Karpas-422 (cell line): ENCODE data around the gene CACNA1E. TPM values are rescaled to one million over a fixed set of nuclear protein-coding genes. Genes with fewer than 3 reads are reported as not detected.

Source experiments
- DNase-seq: peaks from one replicate; pipeline ENCODE4 v3.0.0-alpha.2; 2015
- H2AFZ ChIP-seq: fragments of 200-600 bp; sonication (generic); 2 replicates; pipeline ENCODE4 v1.6.1; 2014; ENCODE audit warnings: antibody characterized with exemption, low read length, mixed read lengths
- H3K27ac ChIP-seq: fragments of 200-600 bp; sonication (generic); 2 replicates; pipeline ENCODE4 v1.5.1; 2014; ENCODE audit warnings: mild to moderate bottlenecking, low read length, moderate library complexity
- H3K27me3 ChIP-seq: fragments of 200-600 bp; sonication (generic); 2 replicates; pipeline ENCODE4 v1.6.1; 2014; ENCODE audit warnings: low read length, mixed read lengths
- H3K36me3 ChIP-seq: fragments of 200-600 bp; sonication (generic); 2 replicates; pipeline ENCODE4 v1.6.1; 2014; ENCODE audit warnings: low read length, mixed read lengths; ENCODE audit not compliant: insufficient read depth
- H3K4me1 ChIP-seq: fragments of 200-600 bp; sonication (generic); 2 replicates; pipeline ENCODE4 v1.6.1; 2014; ENCODE audit warnings: mild to moderate bottlenecking, low read length, mixed read lengths
- H3K4me2 ChIP-seq: fragments of 200-600 bp; sonication (generic); 2 replicates; pipeline ENCODE4 v1.6.1; 2014; ENCODE audit warnings: low read length, low read depth, mild to moderate bottlenecking; ENCODE audit not compliant: poor library complexity, severe bottlenecking
- H3K4me3 ChIP-seq: fragments of 200-600 bp; sonication (generic); 2 replicates; pipeline ENCODE4 v1.5.1; 2014; ENCODE audit warnings: mild to moderate bottlenecking, antibody characterized with exemption, low read length, mixed read lengths
- H3K79me2 ChIP-seq: fragments of 200-600 bp; sonication (generic); 2 replicates; pipeline ENCODE4 v1.6.1; 2014; ENCODE audit warnings: mild to moderate bottlenecking, low read length, mixed read lengths
- H3K9ac ChIP-seq: fragments of 200-600 bp; sonication (generic); 2 replicates; pipeline ENCODE4 v1.6.0; 2014; ENCODE audit warnings: low read length
- H3K9me2 ChIP-seq: fragments of 200-600 bp; sonication (generic), shearing (Covaris generic); replicated peaks from 2 replicates; pipeline ENCODE4 v1.6.0; 2014; ENCODE audit warnings: mild to moderate bottlenecking, low read length, moderate library complexity; ENCODE audit not compliant: insufficient read depth
- H3K9me3 ChIP-seq: fragments of 300-700, 200-600 bp; sonication (generic); 2 replicates; pipeline ENCODE4 v1.6.1; 2014; ENCODE audit warnings: low read length, mixed read lengths
- H4K20me1 ChIP-seq: fragments of 200-600 bp; sonication (generic); 2 replicates; pipeline ENCODE4 v1.6.1; 2014; ENCODE audit warnings: mild to moderate bottlenecking, antibody characterized with exemption, low read length, low read depth; ENCODE audit not compliant: insufficient read depth
- total RNA-seq: library from RNA; depleted of rRNA; stranded (reverse); fragments of >200 nt; shearing (Covaris generic); gene quantifications from 2 replicates; pipeline ENCODE4 v1.2.3, GENCODE V29; 2014; ENCODE audit warnings: low replicate concordance; rRNA removed

Gene CACNA1E
- total RNA-seq = 0.07 TPM in 1 of 2 replicates, not detected in the other

DNA sequence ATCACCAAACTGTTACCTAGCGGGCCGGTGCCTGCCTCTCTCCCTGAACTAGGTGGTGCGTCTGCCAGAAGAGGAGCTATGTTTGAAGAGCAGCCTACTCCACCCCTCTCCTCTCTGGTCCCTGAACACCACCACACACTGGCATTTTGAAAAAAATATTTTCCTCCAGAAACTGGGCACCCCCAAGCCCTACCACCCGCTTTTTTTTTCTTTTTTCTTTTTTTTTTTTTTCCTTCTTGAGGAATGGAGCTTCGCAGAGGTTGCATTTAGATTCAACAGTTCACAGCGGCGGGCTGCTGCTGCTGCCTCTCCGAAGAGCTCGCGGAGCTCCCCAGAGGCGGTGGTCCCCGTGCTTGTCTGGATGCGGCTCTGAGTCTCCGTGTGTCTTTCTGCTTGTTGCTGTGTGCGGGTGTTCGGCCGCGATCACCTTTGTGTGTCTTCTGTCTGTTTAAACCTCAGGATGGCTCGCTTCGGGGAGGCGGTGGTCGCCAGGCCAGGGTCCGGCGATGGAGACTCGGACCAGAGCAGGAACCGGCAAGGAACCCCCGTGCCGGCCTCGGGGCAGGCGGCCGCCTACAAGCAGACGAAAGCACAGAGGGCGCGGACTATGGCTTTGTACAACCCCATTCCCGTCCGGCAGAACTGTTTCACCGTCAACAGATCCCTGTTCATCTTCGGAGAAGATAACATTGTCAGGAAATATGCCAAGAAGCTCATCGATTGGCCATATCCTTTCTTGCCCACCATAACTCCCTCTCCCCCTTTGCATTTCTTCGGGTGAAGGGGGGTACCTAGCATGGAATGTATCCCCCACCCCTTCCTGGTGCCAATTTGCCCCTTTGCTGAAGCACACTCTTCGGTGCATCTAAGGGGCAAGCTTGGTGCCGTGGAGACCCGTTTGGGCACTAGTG, at the start of gene CACNA1E:
Gene CACNA1E, plus strand, starts transcription at position 233 of the 911 bp plus-strand sequence. Its CDS starts 228 bp downstream, at position 461.
- H3K36me3 ChIP-seq = no peaks in the 10 kb centered on the region
- no peak within 1 kb of the TSS for H3K27ac ChIP-seq
- H3K4me3 ChIP-seq = no peak within 1 kb of the TSS
- no peak within 1 kb of the TSS for H3K4me2 ChIP-seq
- H3K9ac ChIP-seq = no peak within 1 kb of the TSS
- H3K9me2 ChIP-seq = no peaks in the 10 kb centered on the region
- no peaks in the 10 kb centered on the region for H3K4me1 ChIP-seq
- H4K20me1 ChIP-seq = no peaks in the 10 kb centered on the region
- no peaks in the 10 kb centered on the region for H3K9me3 ChIP-seq
- H3K27me3 ChIP-seq = no peaks in the 10 kb centered on the region
- no peak for DNase-seq
- no peaks in the 10 kb centered on the region for H3K79me2 ChIP-seq
- no peak within 1 kb of the TSS for H2AFZ ChIP-seq

DNA sequence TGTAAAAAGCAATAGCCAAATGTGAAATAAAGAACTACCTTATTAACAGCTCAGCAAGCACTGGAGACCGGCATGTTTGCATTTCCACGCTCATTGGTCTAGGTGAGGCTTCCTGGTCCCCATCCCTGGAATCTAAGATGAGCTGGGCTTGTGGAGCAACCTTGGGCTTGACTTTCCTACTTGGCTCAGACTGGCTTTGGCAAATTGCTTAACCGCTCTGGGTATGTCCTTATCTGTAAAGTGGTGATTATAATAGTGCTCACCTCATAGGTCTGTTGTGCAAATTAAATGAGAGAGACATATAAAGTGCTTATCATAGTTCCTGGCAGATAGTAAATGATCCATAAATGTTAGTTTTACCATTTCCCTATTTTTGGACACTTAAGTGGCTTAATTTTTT, 49.4 kb upstream of the CACNA1E start:
- Histone ChIP-seq H3K27ac (no peak overlapping the region), H3K9me2 (no peaks in the 10 kb centered on the region), H3K9me3 (no peaks in the 10 kb centered on the region), H3K4me2 (no peak overlapping the region), H3K36me3 (no peaks in the 10 kb centered on the region), H4K20me1 (no peaks in the 10 kb centered on the region), H2AFZ (no peak overlapping the region), H3K27me3 (no peaks in the 10 kb centered on the region), H3K79me2 (no peaks in the 10 kb centered on the region), H3K9ac (no peak overlapping the region), H3K4me3 (no peak overlapping the region), H3K4me1 (no peaks in the 10 kb centered on the region; the same call in 1 of the 2 replicates)
- DNase-seq = no peak

DNA sequence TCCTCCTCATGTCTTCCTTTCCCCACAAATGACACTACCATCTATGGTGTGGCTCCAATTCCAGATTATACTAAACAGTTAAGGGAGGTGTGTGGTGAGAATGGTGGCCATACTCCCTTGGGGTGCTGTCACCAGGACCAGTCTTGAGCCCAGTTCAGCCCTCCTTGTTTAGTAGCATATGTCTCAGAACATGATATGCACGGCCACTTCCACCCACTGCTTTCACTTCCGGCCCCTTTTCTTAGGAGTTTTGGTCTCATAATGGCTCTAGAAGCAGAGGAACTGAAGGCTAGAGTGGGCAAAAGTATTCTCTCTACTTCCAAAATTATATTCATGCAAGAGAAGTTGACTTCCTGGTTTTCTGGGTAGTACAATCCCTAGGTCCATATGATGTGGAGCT, 45.3 kb upstream of the CACNA1E start:
- Histone ChIP-seq H3K36me3 (no peaks in the 10 kb centered on the region), H3K9ac (no peak overlapping the region), H3K27me3 (no peaks in the 10 kb centered on the region), H3K4me3 (no peak overlapping the region), H3K4me2 (no peak overlapping the region), H2AFZ (no peak overlapping the region), H3K27ac (no peak overlapping the region), H4K20me1 (no peaks in the 10 kb centered on the region), H3K79me2 (no peaks in the 10 kb centered on the region), H3K4me1 (no peaks in the 10 kb centered on the region; the same call in 1 of the 2 replicates), H3K9me3 (no peaks in the 10 kb centered on the region), H3K9me2 (no peaks in the 10 kb centered on the region)
- no peak for DNase-seq

DNA sequence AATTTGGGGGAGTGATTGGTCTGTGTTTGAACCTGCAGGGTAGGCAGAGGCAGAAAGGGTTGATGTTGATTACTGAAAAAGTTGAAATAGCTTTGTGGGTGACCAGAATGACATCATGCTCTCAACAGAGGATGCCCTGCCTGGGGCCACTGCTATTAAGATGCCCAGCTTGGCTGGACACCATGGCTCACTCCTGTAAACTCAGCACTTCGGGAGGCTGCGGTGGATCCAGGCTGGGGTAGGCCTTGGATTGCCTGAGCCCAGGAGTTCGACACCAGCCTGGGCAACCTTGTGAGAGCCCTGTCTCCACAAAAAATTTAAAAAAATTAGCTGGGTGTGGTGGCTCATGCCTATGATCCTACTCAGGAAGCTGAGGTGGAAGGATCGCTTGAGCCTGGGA, 42.8 kb upstream of the CACNA1E start:
- Histone ChIP-seq H3K27me3 (no peaks in the 10 kb centered on the region), H2AFZ (no peak overlapping the region), H3K9me2 (no peaks in the 10 kb centered on the region), H3K4me2 (no peak overlapping the region), H3K36me3 (no peaks in the 10 kb centered on the region), H4K20me1 (no peaks in the 10 kb centered on the region), H3K4me1 (no peaks in the 10 kb centered on the region; the same call in 1 of the 2 replicates), H3K9me3 (no peaks in the 10 kb centered on the region), H3K27ac (no peak overlapping the region), H3K9ac (no peak overlapping the region), H3K79me2 (no peaks in the 10 kb centered on the region), H3K4me3 (no peak overlapping the region)
- no peak for DNase-seq

DNA sequence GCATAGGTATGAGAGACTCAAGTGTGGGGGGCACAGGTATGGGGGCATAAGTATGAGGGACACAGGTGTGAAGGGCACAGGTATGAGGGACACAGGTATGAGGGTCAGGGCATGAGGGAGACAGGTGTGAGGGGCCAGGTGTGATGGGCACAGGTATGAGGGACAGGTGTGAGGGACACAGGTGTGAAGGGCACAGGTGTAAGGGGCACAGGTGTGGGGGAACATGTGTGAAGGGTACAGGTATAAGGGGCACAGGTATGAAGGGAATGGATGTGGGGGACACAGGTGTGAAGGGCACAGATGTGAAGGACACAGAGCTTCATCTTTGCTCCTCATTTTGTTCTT, 41.2 kb upstream of the CACNA1E start:
- Histone ChIP-seq H3K36me3 (no peaks in the 10 kb centered on the region), H3K27me3 (no peaks in the 10 kb centered on the region), H3K27ac (no peak overlapping the region), H3K4me1 (no peaks in the 10 kb centered on the region), H3K9me3 (no peaks in the 10 kb centered on the region), H3K9me2 (no peaks in the 10 kb centered on the region), H3K4me2 (no peak overlapping the region), H3K4me3 (no peak overlapping the region), H3K79me2 (no peaks in the 10 kb centered on the region), H3K9ac (no peak overlapping the region), H4K20me1 (no peaks in the 10 kb centered on the region), H2AFZ (no peak overlapping the region)
- no peak for DNase-seq

DNA sequence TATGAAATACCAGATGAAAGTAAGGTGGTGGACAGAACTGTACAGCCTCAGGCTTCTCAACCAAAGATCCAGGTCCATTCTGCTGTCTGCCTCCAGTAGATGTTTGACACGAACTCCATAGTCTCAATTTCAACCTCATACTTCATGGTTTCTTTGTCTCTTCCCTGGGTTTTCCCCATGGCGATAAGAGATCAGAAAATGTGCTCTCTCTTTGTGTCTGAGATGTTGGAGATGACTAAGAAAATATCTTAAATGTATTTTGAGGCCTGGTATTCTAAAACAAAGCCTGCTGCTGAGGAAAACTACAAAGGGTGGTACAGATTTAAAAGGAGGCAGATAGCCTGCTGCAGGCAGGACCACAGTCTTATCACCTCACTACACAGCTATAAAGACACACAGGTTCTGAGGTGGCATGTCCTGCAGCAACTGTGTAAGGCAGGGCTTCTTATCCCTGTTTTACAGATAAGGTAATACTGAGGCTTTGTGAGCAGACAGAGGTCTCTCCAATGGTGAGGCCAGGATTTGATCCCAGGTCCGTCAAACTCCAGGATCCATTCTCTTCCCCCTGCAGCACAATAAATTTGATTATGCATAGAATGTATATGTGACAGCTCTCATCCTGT, 40.0 kb upstream of the CACNA1E start:
- Histone ChIP-seq H3K79me2 (no peaks in the 10 kb centered on the region), H3K36me3 (no peaks in the 10 kb centered on the region), H3K27ac (no peak overlapping the region), H3K9me3 (no peaks in the 10 kb centered on the region), H3K9ac (no peak overlapping the region), H3K9me2 (no peaks in the 10 kb centered on the region), H3K4me2 (no peak overlapping the region), H3K27me3 (no peaks in the 10 kb centered on the region), H2AFZ (no peak overlapping the region), H4K20me1 (no peaks in the 10 kb centered on the region), H3K4me1 (no peaks in the 10 kb centered on the region), H3K4me3 (no peak overlapping the region)
- DNase-seq = no peak

DNA sequence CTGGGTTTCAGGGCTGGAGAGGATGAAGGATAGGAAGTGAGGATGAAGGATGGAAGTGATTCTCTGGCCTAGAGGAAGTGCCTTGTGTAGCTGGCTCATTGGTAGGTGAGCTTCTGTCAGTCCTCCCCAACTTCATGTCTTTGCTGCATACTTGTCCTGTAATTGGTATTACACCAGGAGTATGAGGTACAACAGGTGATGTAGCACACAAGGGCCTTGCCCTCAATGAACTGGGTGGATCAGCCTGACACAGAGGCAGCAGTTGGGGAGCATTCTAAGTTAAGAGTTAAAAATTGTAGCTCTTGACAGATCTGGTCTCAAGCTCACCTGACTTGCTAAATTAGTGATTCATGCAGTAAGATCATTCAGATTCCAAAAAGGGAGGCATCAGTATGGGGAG, 37.9 kb upstream of the CACNA1E start:
- no peaks in the 10 kb centered on the region for H3K4me1 ChIP-seq
- no peaks in the 10 kb centered on the region for H3K79me2 ChIP-seq
- no peaks in the 10 kb centered on the region for H3K9me3 ChIP-seq
- no peak overlapping the region for H3K4me3 ChIP-seq
- H3K9ac ChIP-seq = no peak overlapping the region
- no peak overlapping the region for H2AFZ ChIP-seq
- H3K4me2 ChIP-seq = no peak overlapping the region
- no peak overlapping the region for H3K27ac ChIP-seq
- no peaks in the 10 kb centered on the region for H3K36me3 ChIP-seq
- no peak for DNase-seq
- H3K27me3 ChIP-seq = no peaks in the 10 kb centered on the region
- H3K9me2 ChIP-seq = no peaks in the 10 kb centered on the region
- no peaks in the 10 kb centered on the region for H4K20me1 ChIP-seq

DNA sequence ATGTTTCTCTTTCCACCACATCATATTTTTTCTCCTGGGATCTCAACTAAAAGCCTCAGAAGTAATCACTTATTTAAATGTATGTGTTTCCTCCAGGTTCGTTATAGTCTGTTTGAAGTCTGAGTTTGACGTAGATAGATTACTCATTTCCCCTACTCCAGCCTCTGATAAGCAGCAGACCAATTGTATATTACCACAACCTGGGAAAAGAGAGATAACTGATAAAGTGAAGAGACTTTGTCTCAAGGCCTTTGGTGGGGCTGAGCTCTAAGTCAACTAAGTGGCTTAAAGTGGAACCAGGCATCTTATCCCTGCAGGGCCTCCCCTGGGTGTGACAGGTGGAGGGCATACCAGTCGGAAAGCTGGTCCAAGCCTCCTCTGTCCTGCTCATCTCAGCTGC, 34.9 kb upstream of the CACNA1E start:
- DNase-seq = no peak
- Histone ChIP-seq H3K36me3 (no peaks in the 10 kb centered on the region), H3K9me2 (no peaks in the 10 kb centered on the region), H3K79me2 (no peaks in the 10 kb centered on the region), H2AFZ (no peak overlapping the region), H4K20me1 (no peaks in the 10 kb centered on the region), H3K9me3 (no peaks in the 10 kb centered on the region), H3K9ac (no peak overlapping the region), H3K27me3 (no peaks in the 10 kb centered on the region), H3K4me2 (no peak overlapping the region), H3K4me3 (no peak overlapping the region), H3K4me1 (no peaks in the 10 kb centered on the region), H3K27ac (no peak overlapping the region)
